GM12891 (cell line): ENCODE measurements around the gene SLC38A7.

ENCODE experiments used
- PAX5 ChIP-seq: IDR thresholded peaks from 2 replicates; pipeline ENCODE4 v1.6.1; 2011; ENCODE audit warnings: low read length, moderate library complexity, mild to moderate bottlenecking; ENCODE audit not compliant: insufficient read depth, severe bottlenecking
- POLR2A ChIP-seq: IDR thresholded peaks from 2 replicates; pipeline ENCODE4 v1.6.1; 2011; ENCODE audit warnings: low read depth, low read length, control low read depth
- POLR2AphosphoS5 ChIP-seq: IDR thresholded peaks from 2 replicates; pipeline ENCODE4 v1.6.1; 2011; ENCODE audit warnings: low read depth, low read length, control low read depth
- POU2F2 ChIP-seq: IDR thresholded peaks from 2 replicates; pipeline ENCODE4 v1.6.1; 2011; ENCODE audit warnings: low read depth, mild to moderate bottlenecking, control low read depth, low read length, moderate library complexity
- SPI1 ChIP-seq: IDR thresholded peaks from 2 replicates; pipeline ENCODE4 v1.6.1; 2011; ENCODE audit warnings: low read depth, low read length, control low read depth
- TAF1 ChIP-seq: IDR thresholded peaks from 2 replicates; pipeline ENCODE4 v1.6.1; 2011; ENCODE audit warnings: low read depth, low read length, control low read depth

DNA sequence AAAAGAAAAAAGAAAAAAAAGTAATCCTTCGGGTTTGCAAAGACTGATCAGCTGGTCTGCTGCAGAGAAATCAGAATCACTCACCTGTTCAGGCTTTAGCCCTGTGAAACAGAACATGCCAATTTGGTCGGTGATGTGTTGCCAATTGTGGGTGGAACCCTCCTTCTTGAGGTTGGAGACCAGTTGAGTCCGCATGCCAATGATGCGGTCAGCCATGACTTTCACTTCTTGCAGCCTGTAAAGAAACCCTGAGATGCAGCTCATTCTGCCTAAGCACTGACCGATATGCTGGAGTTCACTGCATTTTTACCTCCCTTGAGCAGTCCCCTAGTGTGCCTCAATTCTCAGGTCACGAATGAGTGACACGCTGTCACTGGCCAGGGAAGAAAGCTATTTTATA is 24.8 kb upstream of the SLC38A7 start:
- TF ChIP-seq POLR2A (no peak), TAF1 (no peak), POLR2AphosphoS5 (no peak), SPI1 (no peak), PAX5 (no peak), POU2F2 (no peak)
